Measurements from ENCODE around the gene LIM2. TPM values are rescaled to one million over a fixed set of nuclear protein-coding genes. Genes with fewer than 3 reads are reported as not detected.

LIM2 gene
- total RNA-seq, 2 experiments from 2014 or later: not detected

DNA sequence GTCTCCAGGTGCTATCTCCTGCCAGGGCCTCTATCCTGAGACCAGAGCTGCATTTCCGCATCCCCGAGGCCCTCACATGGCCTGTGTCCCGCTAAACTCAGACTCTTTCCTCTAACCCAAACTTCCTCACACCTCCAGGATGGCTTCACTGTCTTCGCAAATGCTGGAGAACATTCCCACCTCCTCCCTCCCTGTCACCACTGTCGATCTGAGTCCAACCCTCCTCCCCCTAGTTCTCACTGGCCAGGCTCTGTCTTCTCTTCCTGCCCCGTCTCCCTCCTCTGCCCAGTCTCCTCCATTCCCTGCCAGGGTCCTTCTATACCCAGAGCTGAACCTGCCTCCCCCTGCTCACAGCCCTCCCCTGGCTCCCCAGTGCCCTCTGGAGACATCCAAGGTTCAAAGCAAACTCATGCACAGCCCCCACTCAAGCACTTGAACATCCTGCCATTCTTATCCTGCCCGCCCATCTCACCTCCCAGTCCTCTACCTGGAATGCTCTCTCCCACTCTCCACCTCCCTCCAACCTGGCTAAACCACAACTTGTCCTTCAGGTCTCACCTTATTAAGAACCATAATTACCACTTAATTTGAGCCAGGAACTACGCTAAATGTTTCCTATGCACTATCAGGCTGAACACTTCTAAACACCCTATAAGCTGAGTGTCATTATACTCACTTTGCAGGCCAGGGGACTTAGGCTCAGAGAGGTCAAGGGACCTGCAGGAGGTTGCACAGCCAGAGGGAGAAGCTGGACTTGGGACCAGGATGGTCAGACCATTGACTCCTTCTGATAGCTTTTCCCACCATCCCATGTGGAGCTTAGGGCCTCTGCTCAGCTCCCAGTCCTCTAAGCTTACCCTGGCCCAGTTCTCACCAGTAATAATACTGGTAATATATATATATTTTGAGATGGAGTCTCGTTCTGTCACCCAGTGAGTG, 44.9 kb downstream of the LIM2 start:
- Histone ChIP-seq H3K4me1 (ENCODE audit: insufficient read depth, low read length, poor library complexity, severe bottlenecking) (peaks cover 10% of the 10 kb centered on the region), H4K20me1 (ENCODE audit: insufficient read depth, low read length) (no peaks in the 10 kb centered on the region), H3K36me3 (ENCODE audit: insufficient read depth, low read length) (no peaks in the 10 kb centered on the region), H3K4me3 (ENCODE audit: low read depth, low read length, poor library complexity, severe bottlenecking) (no peak overlapping the region), H3K9me3 (ENCODE audit: low read length) (no peaks in the 10 kb centered on the region), H3K27ac (ENCODE audit: low read depth, low read length, poor library complexity, severe bottlenecking) (no peak overlapping the region), H3K9me2 (ENCODE audit: insufficient read depth, low read length) (no peaks in the 10 kb centered on the region), H2AFZ (ENCODE audit: low read length) (no peak overlapping the region), H3K79me2 (ENCODE audit: insufficient read depth, low read depth, low read length) (no peaks in the 10 kb centered on the region), H3K4me2 (ENCODE audit: low read length) (no peak overlapping the region)
- TF ChIP-seq EZH2phosphoT487 (IDR thresholded peaks at IDR 0.05; ENCODE audit: borderline replicate concordance, low read depth, low read length) (no peak), CTCF (conservative IDR thresholded peaks at IDR 0.05; ENCODE audit: low read length) (no peak)
- no peak for DNase-seq (ENCODE audit: low spot score)
- ChIA-PET POLR2A (interaction anchor here (0.9 kb wide), 1 partner anchor 12 kb away, joined by 3 read pairs; no protein-coding TSS in a partner anchor), CTCF (ENCODE audit: unreplicated experiment) (interaction anchor here (0.5 kb wide), 1 partner anchor 75 kb away, joined by 4 read pairs; the partner anchor contains the start of gene SIGLEC10)
- intact Hi-C loops (cut with micrococcal nuclease; ENCODE audit: unreplicated experiment): no loop called here
- no TSS peak for BruUV-seq (replicated peaks)

- CTCF ChIA-PET (ENCODE audit: unreplicated experiment): interaction anchor here (0.5 kb wide), 1 partner anchor 75 kb away, joined by 4 read pairs; the partner anchor contains the start of gene SIGLEC10
- no TSS peak for BruUV-seq (replicated peaks)
Measured at GRCh38 chr19:51341976-51342580, 45.7 kb downstream of the LIM2 start, which contains the start of gene VSIG10L. VSIG10L (minus strand) TSS chr19:51342139; CDS start chr19:51342124, 15 bp downstream.

More at GRCh38 chr19:51341976-51342580, 45.7 kb downstream of the LIM2 start, which contains the start of gene VSIG10L:
- Histone ChIP-seq H3K36me3 (ENCODE audit: insufficient read depth, low read length) (no peaks in the 10 kb centered on the region), H4K20me1 (ENCODE audit: insufficient read depth, low read length) (no peaks in the 10 kb centered on the region), H3K4me2 (ENCODE audit: low read length) (no peak within 1 kb of the TSS), H3K9me3 (ENCODE audit: low read length) (no peaks in the 10 kb centered on the region), H3K4me1 (ENCODE audit: insufficient read depth, low read length, poor library complexity, severe bottlenecking) (peaks cover 10% of the 10 kb centered on the region), H3K4me3 (ENCODE audit: low read depth, low read length, poor library complexity, severe bottlenecking) (no peak within 1 kb of the TSS), H3K9me2 (ENCODE audit: insufficient read depth, low read length) (no peaks in the 10 kb centered on the region), H3K27ac (ENCODE audit: low read depth, low read length, poor library complexity, severe bottlenecking) (no peak within 1 kb of the TSS), H3K79me2 (ENCODE audit: insufficient read depth, low read depth, low read length) (no peaks in the 10 kb centered on the region), H2AFZ (ENCODE audit: low read length) (no peak within 1 kb of the TSS)
- DNase-seq (ENCODE audit: low spot score): no peak
- no peak for TF ChIP-seq EZH2phosphoT487 (IDR thresholded peaks at IDR 0.05; ENCODE audit: borderline replicate concordance, low read depth, low read length)
- no peak for TF ChIP-seq CTCF (conservative IDR thresholded peaks at IDR 0.05; ENCODE audit: low read length)
- POLR2A ChIA-PET: no interaction called here
- intact Hi-C loops (cut with micrococcal nuclease; ENCODE audit: unreplicated experiment): no loop called here
